ENCODE results near the gene FOXF2.

Gene FOXF2

DNA sequence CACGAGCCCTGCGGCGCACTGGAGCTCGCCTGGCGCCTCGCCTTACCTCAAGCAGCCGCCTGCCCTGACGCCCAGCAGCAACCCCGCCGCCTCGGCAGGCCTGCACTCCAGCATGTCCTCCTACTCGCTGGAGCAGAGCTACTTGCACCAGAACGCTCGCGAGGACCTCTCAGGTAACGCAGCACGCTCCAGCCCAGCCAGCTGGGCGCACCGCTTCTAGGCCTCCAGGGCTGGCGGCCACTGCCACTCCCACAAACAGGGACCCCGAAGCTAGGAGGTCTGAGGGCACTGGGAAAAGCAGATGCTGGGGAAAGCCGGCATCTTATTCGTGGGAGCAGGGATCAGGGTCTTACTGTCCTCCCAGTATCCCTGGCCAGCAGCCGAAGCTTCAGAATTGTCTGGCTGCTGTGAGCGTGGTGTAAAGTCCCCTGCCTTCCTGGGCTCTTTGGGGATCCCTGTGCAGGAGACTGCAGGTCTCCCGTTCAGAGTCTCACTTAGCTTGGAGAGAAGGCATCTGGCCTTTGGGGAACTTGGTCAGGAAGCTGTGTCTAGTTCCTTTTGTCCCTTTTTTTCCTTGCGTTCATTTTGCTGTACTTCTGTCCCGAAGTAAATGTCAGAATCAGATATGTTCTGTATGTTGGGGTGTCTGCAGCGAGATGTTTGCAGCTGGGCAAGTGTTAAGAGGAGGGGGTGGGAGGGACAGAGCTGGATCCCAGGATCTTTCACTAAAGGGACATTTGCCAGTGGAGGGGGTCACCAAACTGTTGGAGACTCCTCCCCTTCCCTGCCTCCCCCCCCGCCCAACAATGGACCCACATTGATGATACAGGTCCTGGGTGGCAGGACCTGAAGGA lies 1.8 kb downstream of the FOXF2 start:
- DNase-seq (ENCODE audit: low read depth), result no peak

GRCh38 chr6:1391800-1392309 lies 2.5 kb downstream of the FOXF2 start:
- DNase-seq (ENCODE audit: low read depth), result no peak

DNA sequence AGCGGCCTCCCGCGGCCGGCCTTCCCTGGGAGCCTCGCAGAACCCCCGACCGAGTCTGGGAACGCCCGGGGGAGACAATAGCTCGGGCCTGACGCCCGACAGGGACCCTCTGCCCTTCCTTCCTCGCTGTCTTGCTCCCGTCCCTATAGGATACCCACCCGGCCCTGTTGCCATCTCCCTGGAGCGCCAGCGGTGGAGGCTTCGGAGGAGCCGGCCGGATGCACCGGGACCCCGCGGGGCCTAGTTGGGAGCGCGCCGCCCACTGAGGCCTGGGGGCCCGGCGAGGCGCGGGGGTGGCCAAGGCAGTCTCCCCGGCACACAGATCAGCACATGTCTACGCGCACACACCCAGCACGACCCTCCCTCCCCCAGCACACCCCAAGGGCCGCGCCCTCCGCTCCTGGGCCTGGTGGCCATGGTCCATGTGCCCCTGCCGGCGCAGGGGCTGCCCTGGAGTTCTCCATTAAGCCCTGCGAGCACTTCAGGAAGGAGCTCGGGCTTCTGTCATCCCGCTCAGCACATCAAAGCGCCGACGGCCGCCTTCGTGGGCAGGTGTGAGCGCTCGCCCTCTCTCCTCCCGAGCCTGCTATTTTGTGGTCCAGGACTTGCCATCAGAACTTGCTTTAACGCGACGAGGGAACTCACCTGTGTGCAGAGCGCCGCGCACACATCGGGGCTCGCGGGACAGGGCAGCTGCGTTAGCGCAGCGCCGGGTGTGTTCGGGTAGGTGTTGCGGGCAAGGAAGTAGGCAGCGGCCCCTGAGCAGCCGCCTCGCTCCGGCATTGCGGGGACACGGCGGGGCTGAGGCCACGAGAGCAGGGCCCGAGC lies 3.7 kb downstream of the FOXF2 start:
- DNase-seq (ENCODE audit: low read depth), result no peak

DNA sequence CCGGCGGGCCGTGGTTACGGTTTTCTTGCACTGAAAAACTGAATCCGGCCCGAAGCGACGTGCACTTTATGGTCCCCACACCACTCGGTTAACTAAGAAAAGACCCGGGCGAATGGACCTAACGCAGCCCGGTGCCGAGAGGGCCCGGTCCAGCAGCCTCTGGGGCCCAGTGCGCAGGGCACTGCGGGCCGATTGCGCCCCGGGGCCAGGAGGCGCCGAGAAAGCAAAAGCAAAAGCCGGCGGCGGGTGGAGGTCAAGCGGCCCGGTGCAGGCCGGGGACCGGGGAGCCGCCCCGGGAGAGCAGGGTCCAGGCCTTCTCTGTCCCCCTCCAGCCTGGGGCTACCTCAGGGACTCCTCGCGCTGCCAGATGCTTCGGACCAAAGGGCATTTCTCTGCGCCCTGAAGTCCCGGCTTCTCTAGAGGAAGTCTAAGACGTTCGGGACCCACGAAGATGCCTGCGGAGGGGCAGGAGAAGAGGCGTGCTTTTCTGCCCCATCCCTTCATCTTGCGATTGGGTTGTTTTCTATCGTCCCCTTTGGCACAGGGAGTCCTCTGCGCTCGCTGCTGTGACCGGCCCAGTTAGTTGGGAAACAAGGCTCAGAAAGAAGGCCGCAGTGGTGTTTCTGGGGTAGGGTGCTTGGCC lies 4.4 kb downstream of the FOXF2 start:
- no peak for DNase-seq (ENCODE audit: low read depth)

- no peak for DNase-seq (ENCODE audit: low read depth)
Observed at GRCh38 chr6:1394514-1395463, 5.4 kb downstream of the FOXF2 start.

DNA sequence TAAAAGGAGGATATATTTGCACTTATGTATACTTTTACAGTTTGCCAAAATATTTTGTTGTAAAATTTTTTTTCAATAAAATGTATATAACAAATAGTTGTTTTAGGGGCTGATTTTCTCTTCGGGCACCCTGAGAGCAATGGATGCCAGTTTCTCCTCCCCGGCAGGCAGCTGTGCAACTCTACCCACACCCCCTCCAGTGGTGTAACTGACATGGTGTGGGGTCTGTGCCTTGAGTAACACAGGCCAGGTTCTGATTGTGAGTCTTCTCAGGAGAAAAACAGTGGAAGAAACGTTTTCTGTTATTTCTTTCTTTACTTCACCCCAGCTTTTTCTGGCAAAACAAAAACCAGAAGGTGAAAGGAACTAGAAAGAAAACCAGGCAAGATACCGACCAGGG lies 6.1 kb downstream of the FOXF2 start:
- DNase-seq (ENCODE audit: low read depth), result no peak

- no peak for DNase-seq (ENCODE audit: low read depth)
Observed at GRCh38 chr6:1395941-1396908, 6.8 kb downstream of the FOXF2 start.

DNA sequence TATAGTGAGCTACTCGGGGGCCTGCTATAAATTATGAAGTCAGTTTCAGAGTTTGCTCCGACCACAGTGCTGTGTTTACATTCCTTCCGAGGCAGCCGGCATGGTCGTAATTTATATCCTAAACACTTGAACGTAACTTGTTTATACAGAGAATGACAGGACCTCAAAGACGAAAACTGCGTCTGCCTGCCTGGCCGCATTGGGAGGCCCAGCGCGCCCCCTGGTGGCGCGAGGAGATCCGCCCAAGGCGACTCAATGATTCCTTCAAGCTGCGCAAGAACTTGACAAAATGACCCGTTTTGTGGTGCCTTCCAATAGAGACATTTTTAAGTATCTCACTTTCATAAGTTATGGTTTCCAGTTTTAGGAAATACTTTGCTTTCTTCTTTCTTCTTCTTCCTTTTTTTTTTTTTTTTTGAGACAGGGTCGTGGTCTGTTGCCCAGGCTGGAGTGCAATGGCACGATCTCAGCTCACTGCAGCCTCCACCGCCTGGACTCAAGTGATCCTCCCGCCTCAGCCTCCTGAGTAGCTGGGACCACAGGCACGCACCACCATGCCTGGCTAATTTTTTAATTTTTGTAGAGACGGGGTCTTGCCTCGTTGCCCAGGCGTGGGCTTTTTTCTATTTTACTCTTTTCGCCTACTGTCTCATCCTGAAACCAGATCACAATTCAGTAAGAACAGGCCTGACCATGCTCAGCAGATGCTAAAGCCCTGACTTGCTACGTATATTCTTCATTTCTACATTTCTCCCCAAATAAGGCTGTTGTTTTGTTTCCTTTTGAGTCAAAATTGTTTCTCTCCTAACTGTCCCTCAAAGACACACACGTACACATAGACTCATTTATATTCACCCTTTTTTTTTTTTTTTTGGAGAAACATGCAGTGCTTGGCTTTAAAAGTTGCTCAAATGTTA lies 7.8 kb downstream of the FOXF2 start:
- peak; percentile 21 for DNase-seq (ENCODE audit: low read depth)

DNA sequence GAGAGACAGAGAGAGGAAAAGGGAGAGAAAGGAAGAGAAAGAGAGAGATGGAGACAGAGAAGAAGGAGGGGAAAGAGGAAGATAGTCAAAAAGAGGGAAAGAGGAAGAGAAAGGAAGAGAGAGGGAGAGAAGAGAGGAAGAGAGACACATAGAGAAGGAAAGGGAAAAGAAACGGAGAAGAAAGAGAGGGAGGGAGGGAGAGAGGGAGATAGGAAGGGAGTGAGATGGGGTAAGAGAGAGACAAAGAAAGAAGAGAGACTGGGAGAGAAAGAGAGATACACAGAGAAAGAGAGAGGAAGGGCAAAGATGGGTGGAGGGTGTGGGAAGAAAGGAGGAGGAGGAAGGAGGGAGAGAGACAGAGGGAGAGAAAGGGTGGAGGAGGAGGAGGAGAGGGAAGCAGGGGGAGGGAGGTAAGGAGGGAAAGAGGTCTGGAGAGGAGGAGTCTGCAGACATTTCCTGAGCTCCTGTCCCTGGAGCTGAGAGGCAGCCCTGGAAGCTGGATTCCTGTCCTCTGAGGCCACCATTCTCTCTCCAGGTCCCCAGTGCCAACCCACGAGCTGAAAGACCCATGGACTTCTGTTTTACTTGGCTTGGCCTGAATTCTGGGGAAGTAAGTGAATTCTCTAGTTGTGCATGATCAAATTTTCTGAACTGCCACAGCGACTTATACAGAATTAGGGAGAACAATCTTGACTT lies 9.9 kb downstream of the FOXF2 start:
- DNase-seq (ENCODE audit: low read depth), result no peak

- DNase-seq (ENCODE audit: low read depth), result no peak
Observed at GRCh38 chr6:1400126-1400850, 10.9 kb downstream of the FOXF2 start.

GRCh38 chr6:1402369-1402768 lies 13.0 kb downstream of the FOXF2 start:
- DNase-seq (ENCODE audit: low read depth), result no peak

DNA sequence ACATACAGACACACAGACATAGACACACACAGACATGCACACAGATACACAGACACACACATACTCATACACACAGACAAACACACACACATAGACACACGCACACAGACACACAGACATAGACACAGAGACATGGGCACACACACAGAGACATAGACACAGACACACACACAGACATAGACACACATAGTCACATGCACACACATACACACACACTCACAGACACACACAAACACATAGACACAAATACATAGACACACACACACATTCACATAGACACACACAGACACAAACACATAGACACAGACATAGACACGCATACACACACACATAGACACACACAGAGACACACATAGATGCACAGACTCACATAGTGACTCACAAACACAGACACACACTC lies 13.5 kb downstream of the FOXF2 start:
- no peak for DNase-seq (ENCODE audit: low read depth)

DNA sequence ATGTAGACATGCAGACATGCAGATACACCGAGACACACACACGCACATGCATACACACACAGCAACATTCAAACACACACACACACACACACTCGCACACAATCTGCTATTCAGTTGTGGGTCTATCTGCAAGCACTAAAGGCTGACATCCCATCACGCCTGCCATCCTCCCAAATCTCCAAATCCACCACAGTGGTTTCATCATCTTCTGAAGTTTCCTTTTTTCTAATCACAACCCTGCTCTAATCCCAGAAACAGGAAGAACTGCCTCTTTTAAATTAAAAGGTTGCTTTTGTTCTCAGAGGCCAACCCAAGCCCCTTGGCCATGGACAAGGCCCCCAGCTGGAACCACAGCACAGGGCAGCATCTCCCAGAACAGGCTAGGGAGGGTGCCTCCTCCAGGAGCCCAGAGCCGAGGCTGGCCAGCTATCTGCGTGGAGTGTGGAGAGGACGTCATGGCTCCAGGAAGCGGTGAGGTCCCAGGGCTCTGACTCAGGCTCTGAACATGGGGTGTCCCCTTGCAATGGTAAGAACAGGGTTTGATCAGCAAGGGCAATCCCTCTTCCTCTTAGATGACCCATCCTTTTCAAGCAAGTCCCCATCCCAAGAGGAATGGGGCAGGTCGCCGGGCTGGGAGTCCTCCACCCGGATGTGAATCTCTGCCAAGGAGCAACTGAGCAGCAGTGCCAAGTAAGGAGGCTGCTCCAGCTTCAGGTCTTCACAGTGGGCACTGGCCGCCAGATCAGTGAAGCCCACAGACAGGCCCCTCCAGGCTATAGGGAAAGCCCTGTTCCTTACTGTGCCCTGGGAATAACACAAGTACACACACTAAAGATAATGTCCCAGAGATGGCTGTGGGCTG lies 14.7 kb downstream of the FOXF2 start:
- DNase-seq (ENCODE audit: low read depth), result no peak

DNA sequence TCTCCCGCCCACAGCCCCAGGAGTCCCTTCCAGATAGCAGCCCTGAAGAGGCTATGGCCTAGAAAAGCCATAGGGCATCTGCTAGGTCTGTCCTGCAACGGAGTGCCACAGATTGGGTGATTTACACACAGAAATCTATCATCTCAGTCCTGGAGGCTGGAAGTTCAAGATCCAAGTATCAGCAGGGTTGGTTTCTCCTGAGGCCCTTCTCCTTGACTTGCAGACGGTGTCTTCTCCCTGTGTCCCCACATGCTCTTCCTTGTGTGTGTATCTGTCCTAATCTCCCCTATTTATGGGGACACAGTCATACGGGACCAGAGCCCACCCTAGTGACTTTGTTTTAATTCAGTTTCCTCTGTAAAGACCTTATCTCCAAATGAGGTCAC lies 15.3 kb downstream of the FOXF2 start:
- DNase-seq (ENCODE audit: low read depth), result no peak

- no peak for DNase-seq (ENCODE audit: low read depth)
Observed at GRCh38 chr6:1405221-1405620, 15.8 kb downstream of the FOXF2 start.

DNA sequence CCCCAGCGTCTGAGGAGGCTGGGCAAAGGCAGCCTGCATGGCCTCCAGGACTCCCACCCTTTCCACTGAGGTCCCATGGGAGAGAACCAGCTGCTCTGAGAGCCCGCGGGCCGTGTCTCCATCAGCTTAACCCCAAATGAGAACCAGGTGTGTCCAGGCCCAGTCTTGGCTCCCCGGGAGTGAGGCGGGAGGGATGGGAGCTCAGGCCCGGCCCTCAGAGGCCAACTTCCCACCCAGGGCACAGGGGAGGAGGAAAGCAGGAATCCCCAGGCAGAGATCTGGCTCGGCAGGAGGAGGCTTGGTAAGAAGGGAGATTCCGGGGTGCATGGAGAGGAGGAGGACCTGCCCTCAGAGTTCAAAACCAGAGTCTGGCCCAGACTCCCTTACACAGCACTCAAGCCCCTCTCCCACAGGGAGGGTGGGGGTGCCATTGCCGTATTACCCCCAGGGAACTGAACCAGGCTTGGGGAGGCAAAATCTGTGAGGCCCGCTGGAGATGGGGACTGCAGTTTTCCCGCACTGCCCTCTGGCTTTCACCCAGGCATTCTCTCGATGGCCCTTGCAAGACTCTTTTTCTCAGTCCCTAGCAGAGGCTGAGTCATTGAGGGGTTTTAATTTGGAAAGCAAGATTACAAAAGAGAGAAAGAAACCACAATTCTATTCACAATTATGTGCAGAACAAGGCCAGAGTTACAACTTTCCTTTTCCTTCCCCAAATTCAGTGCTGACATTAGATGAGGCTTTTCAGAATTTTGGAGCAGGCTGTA lies 17.1 kb downstream of the FOXF2 start:
- DNase-seq (ENCODE audit: low read depth), result no peak
